ENCODE results near the gene PACS2. TPM values are rescaled to one million over a fixed set of nuclear protein-coding genes. Genes with fewer than 3 reads are reported as not detected.

PACS2 gene
- total and polyA plus RNA-seq, 2 of the 8 experiments (the other 6 are each of a cell fraction or from before 2014, with no cell fraction given), result 38.0 to 62.8 TPM

GRCh38 chr14:105281371-105282097 lies 33.0 kb upstream of the PACS2 start (continued):
- TF ChIP-seq CHD7 (IDR thresholded peaks at IDR 0.05; ENCODE audit: insufficient replicate concordance, low read length), result no peak

All from H1 (cell line).